WI38 (cell line): ENCODE measurements around the gene DPYD.

ENCODE experiments used
- H3K4me3 ChIP-seq: 2 replicates; pipeline ENCODE4 v1.5.1; 2011; ENCODE audit warnings: low read depth, mild to moderate bottlenecking, control low read depth, low read length
- TF ChIP-seq, protein P1 (sequence below): IDR thresholded peaks from 2 replicates; pipeline ENCODE4 v1.5.1; 2012; ENCODE audit warnings: low read depth, mild to moderate bottlenecking, control low read depth, low read length

Gene DPYD

GRCh38 chr1:97092824-97093223, 828.0 kb downstream of the DPYD start:
- H3K4me3 ChIP-seq: no peak overlapping the region
- TF ChIP-seq, protein P1, sequence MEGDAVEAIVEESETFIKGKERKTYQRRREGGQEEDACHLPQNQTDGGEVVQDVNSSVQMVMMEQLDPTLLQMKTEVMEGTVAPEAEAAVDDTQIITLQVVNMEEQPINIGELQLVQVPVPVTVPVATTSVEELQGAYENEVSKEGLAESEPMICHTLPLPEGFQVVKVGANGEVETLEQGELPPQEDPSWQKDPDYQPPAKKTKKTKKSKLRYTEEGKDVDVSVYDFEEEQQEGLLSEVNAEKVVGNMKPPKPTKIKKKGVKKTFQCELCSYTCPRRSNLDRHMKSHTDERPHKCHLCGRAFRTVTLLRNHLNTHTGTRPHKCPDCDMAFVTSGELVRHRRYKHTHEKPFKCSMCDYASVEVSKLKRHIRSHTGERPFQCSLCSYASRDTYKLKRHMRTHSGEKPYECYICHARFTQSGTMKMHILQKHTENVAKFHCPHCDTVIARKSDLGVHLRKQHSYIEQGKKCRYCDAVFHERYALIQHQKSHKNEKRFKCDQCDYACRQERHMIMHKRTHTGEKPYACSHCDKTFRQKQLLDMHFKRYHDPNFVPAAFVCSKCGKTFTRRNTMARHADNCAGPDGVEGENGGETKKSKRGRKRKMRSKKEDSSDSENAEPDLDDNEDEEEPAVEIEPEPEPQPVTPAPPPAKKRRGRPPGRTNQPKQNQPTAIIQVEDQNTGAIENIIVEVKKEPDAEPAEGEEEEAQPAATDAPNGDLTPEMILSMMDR: no peak

- H3K4me3 ChIP-seq: no peak overlapping the region
- TF ChIP-seq, protein P1: no peak
Observed at GRCh38 chr1:97091679-97092078, 829.2 kb downstream of the DPYD start.

GRCh38 chr1:97091263-97091662, 829.6 kb downstream of the DPYD start:
- no peak overlapping the region for H3K4me3 ChIP-seq
- TF ChIP-seq, protein P1: no peak

- no peak overlapping the region for H3K4me3 ChIP-seq
- TF ChIP-seq, protein P1: no peak
Observed at GRCh38 chr1:97090725-97091124, 830.1 kb downstream of the DPYD start.

GRCh38 chr1:97089173-97089572, 831.7 kb downstream of the DPYD start:
- no peak overlapping the region for H3K4me3 ChIP-seq
- TF ChIP-seq, protein P1: no peak

GRCh38 chr1:97088391-97088790, 832.4 kb downstream of the DPYD start:
- TF ChIP-seq, protein P1: no peak

DNA sequence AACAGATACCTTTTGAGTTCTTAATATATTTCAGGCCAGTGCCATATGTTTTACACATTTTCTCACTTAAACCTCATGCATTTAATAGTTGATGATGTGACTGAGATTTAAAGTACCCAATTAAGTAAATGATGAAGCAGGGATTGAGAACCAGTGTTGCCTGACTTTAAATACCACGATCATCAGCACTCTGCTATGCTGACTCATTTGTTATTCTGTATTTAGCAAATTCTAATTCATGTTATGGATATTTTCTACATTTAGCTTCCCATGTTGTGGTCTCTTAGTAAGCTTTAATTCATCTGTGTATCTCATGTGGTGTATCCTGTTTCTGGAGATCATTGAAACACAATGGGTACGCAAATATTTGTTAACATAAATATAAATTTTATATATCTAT, 836.3 kb downstream of the DPYD start:
- H3K4me3 ChIP-seq: no peak overlapping the region
- TF ChIP-seq, protein P1: no peak

More at GRCh38 chr1:97088391-97088790, 832.4 kb downstream of the DPYD start:
- no peak overlapping the region for H3K4me3 ChIP-seq
